ENCODE results near the gene NTF4. TPM values are rescaled to one million over a fixed set of nuclear protein-coding genes. Genes with fewer than 3 reads are reported as not detected.
A peak's percentile ranks its signal among the peaks of the same experiment; 100 is the strongest.

The NTF4 gene
- total RNA-seq (ENCODE audit: low replicate concordance): 0.46 and 3.8 TPM in 2 replicates

GRCh38 chr19:49064768-49065611 lies at the start of gene NTF4:
Gene NTF4, minus strand, starts transcription at chr19:49064818. Its CDS starts 2,821 bp downstream, at chr19:49061997.
- Mint-ChIP-seq H3K4me1 (peaks cover 24% of the 10 kb centered on the region), H3K27me3 (ENCODE audit: insufficient read depth, low read depth) (peaks cover 27% of the 10 kb centered on the region), H3K36me3 (peaks cover 3% of the 10 kb centered on the region), H3K9me3 (peaks cover 9% of the 10 kb centered on the region), H3K27ac (no peak within 1 kb of the TSS), H3K4me3 (peak within 1 kb of the TSS; percentile 73)
- Histone ChIP-seq H2AFZ (replicated peaks) (peak within 1 kb of the TSS; percentile 61), H3K4me1 (peaks cover 19% of the 10 kb centered on the region), H3K79me2 (ENCODE audit: low read depth) (no peaks in the 10 kb centered on the region), H4K20me1 (ENCODE audit: low read depth) (no peaks in the 10 kb centered on the region), H3K27ac (no peak within 1 kb of the TSS), H3F3A (ENCODE audit: low read depth) (peaks cover 20% of the 10 kb centered on the region), H3K36me3 (no peaks in the 10 kb centered on the region), H3K9me3 (ENCODE audit: low read depth) (no peaks in the 10 kb centered on the region), H3K27me3 (peaks cover 84% of the 10 kb centered on the region), H3K4me3 (peak within 1 kb of the TSS; percentile 38), H3K4me2 (peak within 1 kb of the TSS; percentile 77), H3K9ac (no peak within 1 kb of the TSS)
- TF ChIP-seq EZH2phosphoT487 (IDR thresholded peaks at IDR 0.05): peak; percentile 12
- TF ChIP-seq CTCF (IDR thresholded peaks at IDR 0.05): no peak
- TF ChIP-seq EZH2 (IDR thresholded peaks at IDR 0.05): no peak
- DNase-seq (ENCODE audit: low spot score): peak; percentile 88

- H3K79me2 ChIP-seq (ENCODE audit: low read depth): no peaks in the 10 kb centered on the region
- peak within 1 kb of the TSS; percentile 90 for H3K4me3 Mint-ChIP-seq
- peaks cover 8% of the 10 kb centered on the region for H3K27me3 ChIP-seq
- H3K4me1 ChIP-seq: peaks cover 4% of the 10 kb centered on the region
- peaks cover 37% of the 10 kb centered on the region for H4K20me1 ChIP-seq (ENCODE audit: low read depth)
- peaks cover 10% of the 10 kb centered on the region for H3K36me3 Mint-ChIP-seq
- H3K9me3 Mint-ChIP-seq: no peaks in the 10 kb centered on the region
- no peak within 1 kb of the TSS for H3K27ac ChIP-seq
- peaks cover 7% of the 10 kb centered on the region for H3K27me3 Mint-ChIP-seq (ENCODE audit: insufficient read depth, low read depth)
- TF ChIP-seq EZH2 (IDR thresholded peaks at IDR 0.05) (no peak), CTCF (IDR thresholded peaks at IDR 0.05) (peak; percentile 40)
- no peaks in the 10 kb centered on the region for H3K9me3 ChIP-seq (ENCODE audit: low read depth)
- peaks cover 27% of the 10 kb centered on the region for H3K4me1 Mint-ChIP-seq
- no peak within 1 kb of the TSS for H3K27ac Mint-ChIP-seq
- peak within 1 kb of the TSS; percentile 96 for H3K4me3 ChIP-seq
- H3K9ac ChIP-seq: peak within 1 kb of the TSS; percentile 33
- H2AFZ ChIP-seq (replicated peaks): peak within 1 kb of the TSS; percentile 97
- peaks cover 40% of the 10 kb centered on the region for H3F3A ChIP-seq (ENCODE audit: low read depth)
- peak within 1 kb of the TSS; percentile 99 for H3K4me2 ChIP-seq
- DNase-seq (ENCODE audit: low spot score): peak; percentile 84
- no peaks in the 10 kb centered on the region for H3K36me3 ChIP-seq
Observed at GRCh38 chr19:49113762-49114629, 49.4 kb upstream of the NTF4 start, which contains the start of gene LIN7B. Gene LIN7B, plus strand, starts transcription at chr19:49114370. Its CDS starts 35 bp downstream, at chr19:49114405.

GRCh38 chr19:49111218-49111998 lies 46.8 kb upstream of the NTF4 start:
- Histone ChIP-seq H3K4me1 (peaks cover 4% of the 10 kb centered on the region), H3K4me3 (no peak overlapping the region), H3K4me2 (no peak overlapping the region), H3K79me2 (ENCODE audit: low read depth) (peaks cover 8% of the 10 kb centered on the region), H3K9me3 (ENCODE audit: low read depth) (no peaks in the 10 kb centered on the region), H3K36me3 (no peaks in the 10 kb centered on the region), H2AFZ (replicated peaks) (no peak overlapping the region), H3K27ac (no peak overlapping the region), H3F3A (ENCODE audit: low read depth) (peaks cover 53% of the 10 kb centered on the region), H4K20me1 (ENCODE audit: low read depth) (peaks cover 50% of the 10 kb centered on the region), H3K9ac (no peak overlapping the region), H3K27me3 (peaks cover 8% of the 10 kb centered on the region)
- Mint-ChIP-seq H3K27ac (no peak overlapping the region), H3K4me1 (peaks cover 14% of the 10 kb centered on the region), H3K9me3 (no peaks in the 10 kb centered on the region), H3K27me3 (ENCODE audit: insufficient read depth, low read depth) (peaks cover 10% of the 10 kb centered on the region), H3K4me3 (no peak overlapping the region), H3K36me3 (peaks cover 24% of the 10 kb centered on the region)
- TF ChIP-seq CTCF (IDR thresholded peaks at IDR 0.05): no peak
- no peak for TF ChIP-seq EZH2 (IDR thresholded peaks at IDR 0.05)
- TF ChIP-seq EZH2phosphoT487 (IDR thresholded peaks at IDR 0.05): no peak
- no peak for DNase-seq (ENCODE audit: low spot score)

Measured in neural progenitor cell (in vitro differentiated cells).